Lower leg skin (tissue), 4 donors: ENCODE data around the gene FAM240A. TPM values are rescaled to one million over a fixed set of nuclear protein-coding genes. Genes with fewer than 3 reads are reported as not detected.

Experiments
- DNase-seq, 2 donors: peaks; one replicate each; pipeline ENCODE4 v3.0.0-alpha.2; 2019; ENCODE audit warnings: low spot score in 2 of 2
- H3K4me3 ChIP-seq: fragments of 200-600 bp; sonication (generic); 2 replicates; pipeline ENCODE4 v1.5.1; 2017; ENCODE audit warnings: mild to moderate bottlenecking, low read depth; ENCODE audit not compliant: poor library complexity, severe bottlenecking
- POLR2A ChIP-seq, 2 donors: fragments of 450-650 bp; IDR thresholded peaks; one replicate each; pipeline ENCODE4 v1.6.1; 2016 to 2017; ENCODE audit warnings: antibody characterized with exemption in 2 of 2, mild to moderate bottlenecking in 1 of 2, moderate library complexity in 1 of 2
- WGBS, 2 donors: methylation state at CpG; one replicate each; pipeline ENCODE4 v1.1.5; 2018; 5-methylcytosine and 5-hydroxymethylcytosine counted together
- intact Hi-C: fragments of 100-400 bp; cut with DNase I; formaldehyde crosslinking; loops from one replicate; pipeline ENCODE4 v1.15.0; 2023; ENCODE audit warnings: low total_unique reads
- total RNA-seq, 4 donors: library from RNA; depleted of rRNA; stranded (reverse); fragments of >200 nt; gene quantifications; one replicate each; pipeline ENCODE4 v1.1.0, GENCODE V29; 2016
- TF ChIP-seq, protein P1 (sequence below), 3 donors: fragments of 450-650 bp; IDR thresholded peaks; one replicate each; pipeline ENCODE4 v1.5.1; 2016; ENCODE audit warnings: antibody characterized with exemption in 3 of 3, mild to moderate bottlenecking in 3 of 3, moderate library complexity in 2 of 3

The FAM240A gene
- total RNA-seq, 4 donors from 2014 or later, result 0.42 TPM; not detected in 3

DNA sequence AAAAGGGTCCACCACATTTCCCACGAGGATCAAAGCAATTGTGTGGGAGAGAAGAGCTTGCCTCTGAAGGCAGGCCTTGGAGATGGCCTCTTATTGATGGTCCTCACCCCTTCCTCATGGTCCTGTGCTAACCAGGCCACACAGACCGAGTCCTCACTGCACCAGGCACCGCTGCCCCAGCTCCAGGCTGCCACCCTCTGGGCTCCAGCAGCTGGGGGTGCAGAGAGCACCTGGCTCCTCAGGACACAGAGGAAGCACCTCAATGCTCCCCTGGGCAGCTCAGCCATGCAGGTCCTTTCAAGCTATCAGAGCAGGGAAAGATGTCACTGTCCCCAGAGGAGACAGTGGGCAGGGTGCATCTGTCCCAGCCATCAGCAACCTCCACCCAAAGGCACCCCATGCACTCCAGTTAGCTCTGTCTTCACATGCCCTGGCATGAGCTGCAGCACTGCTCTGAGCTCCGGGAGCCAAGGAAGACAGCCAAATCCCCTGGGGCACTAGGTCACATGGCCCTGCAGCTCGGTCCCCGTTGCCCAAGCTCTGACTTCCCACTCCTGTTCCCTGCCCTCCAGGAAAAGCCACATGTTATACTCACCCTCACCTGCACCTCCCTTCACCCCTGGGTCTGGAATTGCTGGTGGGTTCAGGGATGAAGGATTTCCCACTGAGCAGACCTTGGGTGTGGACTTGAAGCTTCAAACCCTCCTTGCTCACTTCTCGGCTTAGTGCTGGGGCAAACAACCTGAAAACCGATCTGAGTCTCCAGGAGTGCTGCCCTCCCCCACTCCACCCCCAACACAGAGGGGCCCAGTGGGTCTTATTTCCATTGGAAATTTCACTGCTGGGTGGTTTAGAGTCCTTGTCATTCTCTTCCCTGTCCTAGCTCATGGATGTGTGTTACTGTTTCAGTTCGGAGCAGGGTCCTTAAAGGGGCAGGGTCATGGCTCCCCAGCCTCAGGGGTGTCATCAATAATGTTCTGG, 48.5 kb downstream of the FAM240A start:
- 39 to 44% methylated on average over 9 of the region's 9 CpGs for WGBS, 2 donors
- peak; percentile 71 to 84 for DNase-seq
- no peak overlapping the region for H3K4me3 ChIP-seq
- TF ChIP-seq, protein P1, sequence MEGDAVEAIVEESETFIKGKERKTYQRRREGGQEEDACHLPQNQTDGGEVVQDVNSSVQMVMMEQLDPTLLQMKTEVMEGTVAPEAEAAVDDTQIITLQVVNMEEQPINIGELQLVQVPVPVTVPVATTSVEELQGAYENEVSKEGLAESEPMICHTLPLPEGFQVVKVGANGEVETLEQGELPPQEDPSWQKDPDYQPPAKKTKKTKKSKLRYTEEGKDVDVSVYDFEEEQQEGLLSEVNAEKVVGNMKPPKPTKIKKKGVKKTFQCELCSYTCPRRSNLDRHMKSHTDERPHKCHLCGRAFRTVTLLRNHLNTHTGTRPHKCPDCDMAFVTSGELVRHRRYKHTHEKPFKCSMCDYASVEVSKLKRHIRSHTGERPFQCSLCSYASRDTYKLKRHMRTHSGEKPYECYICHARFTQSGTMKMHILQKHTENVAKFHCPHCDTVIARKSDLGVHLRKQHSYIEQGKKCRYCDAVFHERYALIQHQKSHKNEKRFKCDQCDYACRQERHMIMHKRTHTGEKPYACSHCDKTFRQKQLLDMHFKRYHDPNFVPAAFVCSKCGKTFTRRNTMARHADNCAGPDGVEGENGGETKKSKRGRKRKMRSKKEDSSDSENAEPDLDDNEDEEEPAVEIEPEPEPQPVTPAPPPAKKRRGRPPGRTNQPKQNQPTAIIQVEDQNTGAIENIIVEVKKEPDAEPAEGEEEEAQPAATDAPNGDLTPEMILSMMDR (IDR thresholded peaks at IDR 0.05), result no peak
- TF ChIP-seq POLR2A (IDR thresholded peaks at IDR 0.05), result no peak
- intact Hi-C loops, result no loop called here

DNA sequence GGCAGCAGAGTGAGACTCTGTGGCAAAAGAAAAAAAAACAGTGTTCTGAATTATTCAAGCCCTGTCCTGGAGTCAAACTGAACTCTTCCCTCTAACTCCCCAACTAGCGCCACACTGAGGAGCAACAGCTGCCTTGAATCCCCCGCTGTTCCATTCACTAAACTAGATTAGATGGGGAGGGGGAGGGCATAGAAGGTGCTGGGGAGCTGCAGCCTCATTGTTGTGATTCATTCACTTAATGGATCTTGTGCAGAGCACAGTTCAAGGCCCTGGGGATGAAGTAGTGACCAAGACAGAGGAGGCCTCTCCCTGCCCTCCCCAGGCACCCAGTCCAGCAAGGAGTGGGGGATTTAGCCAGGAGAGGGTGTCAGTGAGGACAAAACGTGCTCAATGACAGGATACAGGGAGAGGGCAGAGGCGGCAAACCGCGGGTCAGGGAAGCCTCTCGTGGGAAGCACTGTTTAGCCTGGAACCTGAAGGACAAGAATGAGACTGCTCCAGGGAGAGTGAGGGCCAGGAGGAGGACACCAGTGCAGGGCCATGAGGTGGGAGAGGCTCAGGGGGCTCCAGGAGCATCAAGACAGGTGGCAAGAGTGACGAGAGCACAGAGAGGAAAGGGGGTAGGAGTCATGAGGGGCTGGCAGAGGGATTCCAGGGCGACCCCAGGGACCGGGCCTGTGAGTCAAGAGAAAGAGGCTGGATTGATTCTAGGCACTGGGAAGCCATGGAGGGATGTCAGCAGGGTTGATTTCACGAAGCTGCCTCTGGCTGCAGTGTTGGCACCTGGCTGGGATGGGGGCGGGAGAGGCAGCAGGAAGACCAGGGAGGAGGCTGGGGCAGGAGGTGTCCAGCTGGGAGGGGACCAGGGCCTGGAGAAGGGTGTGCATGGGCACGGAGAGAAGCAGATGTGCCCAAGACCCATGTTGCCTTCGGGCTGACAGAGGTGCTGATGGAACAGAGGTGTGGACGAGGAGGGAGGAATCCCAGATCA, 49.7 kb downstream of the FAM240A start:
- no peak for TF ChIP-seq POLR2A (IDR thresholded peaks at IDR 0.05)
- peak; percentile 10 to 79 for DNase-seq
- WGBS, 2 donors, result 88% methylated on average over 15 of the region's 15 CpGs
- no peak overlapping the region for H3K4me3 ChIP-seq
- intact Hi-C loops, result no loop called here

DNA sequence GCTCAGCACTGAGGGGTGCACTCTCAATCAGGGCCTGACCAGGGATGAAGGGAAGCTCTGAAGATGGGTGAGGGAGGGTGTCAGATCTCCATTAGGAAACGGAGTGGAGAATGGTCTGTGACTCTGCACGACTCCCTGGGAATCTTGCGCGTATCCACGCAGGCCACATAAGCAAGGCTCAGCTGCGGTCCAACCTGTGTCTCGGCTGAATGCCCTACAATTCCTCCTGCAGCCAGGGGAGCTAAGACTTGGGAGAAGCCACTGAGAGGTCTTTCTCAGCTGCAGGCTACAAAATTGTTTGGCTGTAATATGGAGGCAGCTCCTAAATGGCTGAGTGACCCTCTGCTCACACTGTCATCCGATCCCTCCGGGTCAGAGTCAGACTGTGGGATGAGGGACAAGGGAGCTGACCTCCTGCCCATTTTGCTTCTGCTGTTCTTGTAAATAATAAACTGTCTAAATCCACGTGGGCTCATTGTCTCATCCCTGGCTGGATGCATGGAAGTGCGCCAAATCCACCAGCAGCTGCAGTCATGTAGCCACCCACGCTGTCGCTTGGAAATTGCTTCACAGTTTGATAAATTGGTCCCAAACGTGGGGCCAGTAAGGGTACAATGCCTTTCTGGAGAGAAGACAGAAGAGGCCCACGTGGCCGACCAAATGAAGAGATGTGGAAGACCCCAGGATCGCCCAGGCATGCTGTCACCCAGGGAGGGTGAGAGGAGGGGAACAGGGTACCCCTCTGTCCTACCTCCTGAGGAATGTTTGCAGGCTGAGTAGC, 50.6 kb downstream of the FAM240A start:
- peak; percentile 49 to 87 for DNase-seq
- TF ChIP-seq, protein P1 (IDR thresholded peaks at IDR 0.05), result no peak
- TF ChIP-seq POLR2A (IDR thresholded peaks at IDR 0.05), result no peak
- WGBS, 2 donors, result 52 to 70% methylated on average over 17 of the region's 17 CpGs

GRCh38 chr3:46663591-46664135, 51.3 kb downstream of the FAM240A start:
- intact Hi-C loops, result no loop called here
- peak; percentile 13 to 78 for DNase-seq
- WGBS, 2 donors, result 64 to 75% methylated on average over 8 of the region's 8 CpGs
- no peak overlapping the region for H3K4me3 ChIP-seq
- TF ChIP-seq POLR2A (IDR thresholded peaks at IDR 0.05), result no peak
- TF ChIP-seq, protein P1 (IDR thresholded peaks at IDR 0.05), result no peak

More for the DNA sequence above, 50.6 kb downstream of the FAM240A start:
- intact Hi-C loops, result no loop called here
- H3K4me3 ChIP-seq, result no peak overlapping the region

- TF ChIP-seq POLR2A (IDR thresholded peaks at IDR 0.05), result no peak
- TF ChIP-seq, protein P1 (IDR thresholded peaks at IDR 0.05), result no peak
- intact Hi-C loops, result no loop called here
- DNase-seq, result peak; percentile 11 to 79
- 94 to 95% methylated on average over 6 of the region's 6 CpGs for WGBS, 2 donors
- H3K4me3 ChIP-seq, result no peak overlapping the region
Measured at GRCh38 chr3:46664188-46664970, 52.1 kb downstream of the FAM240A start.
